LNCAP (cell line): ENCODE measurements around the gene CCBE1.

Source experiments
- TF ChIP-seq, protein P1 (sequence below): fragments of 450-650 bp; IDR thresholded peaks from 2 replicates; pipeline ENCODE4 v1.5.1; 2017; ENCODE audit warnings: mild to moderate bottlenecking

CCBE1 gene

GRCh38 chr18:59699061-59699460 lies 1.8 kb upstream of the CCBE1 start:
- TF ChIP-seq, protein P1, sequence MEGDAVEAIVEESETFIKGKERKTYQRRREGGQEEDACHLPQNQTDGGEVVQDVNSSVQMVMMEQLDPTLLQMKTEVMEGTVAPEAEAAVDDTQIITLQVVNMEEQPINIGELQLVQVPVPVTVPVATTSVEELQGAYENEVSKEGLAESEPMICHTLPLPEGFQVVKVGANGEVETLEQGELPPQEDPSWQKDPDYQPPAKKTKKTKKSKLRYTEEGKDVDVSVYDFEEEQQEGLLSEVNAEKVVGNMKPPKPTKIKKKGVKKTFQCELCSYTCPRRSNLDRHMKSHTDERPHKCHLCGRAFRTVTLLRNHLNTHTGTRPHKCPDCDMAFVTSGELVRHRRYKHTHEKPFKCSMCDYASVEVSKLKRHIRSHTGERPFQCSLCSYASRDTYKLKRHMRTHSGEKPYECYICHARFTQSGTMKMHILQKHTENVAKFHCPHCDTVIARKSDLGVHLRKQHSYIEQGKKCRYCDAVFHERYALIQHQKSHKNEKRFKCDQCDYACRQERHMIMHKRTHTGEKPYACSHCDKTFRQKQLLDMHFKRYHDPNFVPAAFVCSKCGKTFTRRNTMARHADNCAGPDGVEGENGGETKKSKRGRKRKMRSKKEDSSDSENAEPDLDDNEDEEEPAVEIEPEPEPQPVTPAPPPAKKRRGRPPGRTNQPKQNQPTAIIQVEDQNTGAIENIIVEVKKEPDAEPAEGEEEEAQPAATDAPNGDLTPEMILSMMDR: no peak

- TF ChIP-seq, protein P1: no peak
Measured at GRCh38 chr18:59696311-59697235, 650 bp downstream of the CCBE1 start.

GRCh38 chr18:59695551-59695950 lies 1.7 kb downstream of the CCBE1 start:
- TF ChIP-seq, protein P1: no peak

DNA sequence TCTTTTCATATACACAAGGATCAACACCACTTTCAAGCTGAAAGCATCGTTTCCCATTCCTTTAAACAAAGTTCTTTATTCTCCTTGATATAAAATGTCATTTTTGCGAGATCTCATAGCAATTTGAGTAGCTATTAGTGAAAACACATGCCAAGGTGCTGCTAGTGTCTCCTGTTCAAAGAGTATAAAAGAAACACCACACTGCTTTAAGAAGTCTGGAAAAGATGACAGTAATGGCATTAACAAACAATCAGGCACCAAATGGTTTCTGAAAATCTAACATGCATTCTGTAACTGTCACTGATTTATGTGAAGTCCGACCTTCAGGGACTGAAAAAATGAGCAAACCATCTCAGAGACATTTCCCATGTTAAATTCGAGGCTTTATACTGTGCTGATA lies 2.4 kb downstream of the CCBE1 start:
- TF ChIP-seq, protein P1: no peak

GRCh38 chr18:59691996-59692395 lies 5.2 kb downstream of the CCBE1 start:
- TF ChIP-seq, protein P1: no peak

- TF ChIP-seq, protein P1: no peak
Measured at GRCh38 chr18:59690996-59691395, 6.2 kb downstream of the CCBE1 start.

- TF ChIP-seq, protein P1: no peak
Measured at GRCh38 chr18:59690186-59690982, 6.8 kb downstream of the CCBE1 start.
